ENCODE measurements around the gene KLK11.

Gene KLK11

DNA sequence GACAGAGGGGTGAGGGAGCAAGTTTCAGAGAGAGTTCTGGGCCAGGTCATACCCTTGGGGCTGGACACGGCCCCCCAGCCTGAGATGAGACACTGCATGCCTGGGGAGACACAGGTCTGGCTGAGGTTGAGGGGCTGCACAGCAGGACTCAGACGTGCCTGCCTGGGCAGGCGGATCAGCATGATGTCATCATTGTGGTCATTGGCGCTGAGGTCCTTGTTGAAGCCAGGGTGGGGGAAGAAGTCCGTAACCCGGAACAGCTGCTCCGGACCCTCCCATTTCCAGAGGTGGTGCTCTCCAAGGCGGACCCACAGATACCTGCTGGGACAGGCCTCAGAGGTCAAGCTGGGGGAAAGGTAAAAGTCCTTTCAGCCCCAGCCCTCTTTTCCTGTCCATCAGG, 20.0 kb downstream of the KLK11 start:
- TF ChIP-seq CTCF (conservative IDR thresholded peaks at IDR 0.05; ENCODE audit: low read length), result no peak
- DNase-seq (ENCODE audit: low read depth), result no peak
- no peak overlapping the region for H3K4me3 ChIP-seq (ENCODE audit: low read length)

DNA sequence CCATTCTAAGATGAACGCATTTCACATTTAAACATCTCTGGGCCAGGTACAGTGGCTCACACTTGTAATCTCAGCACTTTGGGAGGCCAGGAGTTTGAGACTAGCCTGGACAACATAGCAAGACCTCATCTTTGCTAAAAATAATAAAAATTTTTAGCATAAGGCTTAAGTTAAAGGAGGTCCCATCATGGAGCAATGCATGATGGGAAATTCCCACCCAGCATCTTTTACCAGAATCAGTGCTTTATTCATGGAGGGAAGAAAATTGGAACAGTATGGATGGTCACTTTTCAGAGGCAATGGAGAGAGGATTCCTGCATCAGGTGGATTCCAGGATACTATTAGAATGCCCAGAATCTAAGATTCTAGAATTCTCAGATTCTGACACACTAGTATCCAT, 21.2 kb downstream of the KLK11 start:
- no peak for TF ChIP-seq CTCF (conservative IDR thresholded peaks at IDR 0.05; ENCODE audit: low read length)
- DNase-seq (ENCODE audit: low read depth), result no peak
- no peak overlapping the region for H3K4me3 ChIP-seq (ENCODE audit: low read length)

GRCh38 chr19:51003316-51003715, 23.1 kb downstream of the KLK11 start:
- no peak for DNase-seq (ENCODE audit: low read depth)
- no peak overlapping the region for H3K4me3 ChIP-seq (ENCODE audit: low read length)
- no peak for TF ChIP-seq CTCF (conservative IDR thresholded peaks at IDR 0.05; ENCODE audit: low read length)

DNA sequence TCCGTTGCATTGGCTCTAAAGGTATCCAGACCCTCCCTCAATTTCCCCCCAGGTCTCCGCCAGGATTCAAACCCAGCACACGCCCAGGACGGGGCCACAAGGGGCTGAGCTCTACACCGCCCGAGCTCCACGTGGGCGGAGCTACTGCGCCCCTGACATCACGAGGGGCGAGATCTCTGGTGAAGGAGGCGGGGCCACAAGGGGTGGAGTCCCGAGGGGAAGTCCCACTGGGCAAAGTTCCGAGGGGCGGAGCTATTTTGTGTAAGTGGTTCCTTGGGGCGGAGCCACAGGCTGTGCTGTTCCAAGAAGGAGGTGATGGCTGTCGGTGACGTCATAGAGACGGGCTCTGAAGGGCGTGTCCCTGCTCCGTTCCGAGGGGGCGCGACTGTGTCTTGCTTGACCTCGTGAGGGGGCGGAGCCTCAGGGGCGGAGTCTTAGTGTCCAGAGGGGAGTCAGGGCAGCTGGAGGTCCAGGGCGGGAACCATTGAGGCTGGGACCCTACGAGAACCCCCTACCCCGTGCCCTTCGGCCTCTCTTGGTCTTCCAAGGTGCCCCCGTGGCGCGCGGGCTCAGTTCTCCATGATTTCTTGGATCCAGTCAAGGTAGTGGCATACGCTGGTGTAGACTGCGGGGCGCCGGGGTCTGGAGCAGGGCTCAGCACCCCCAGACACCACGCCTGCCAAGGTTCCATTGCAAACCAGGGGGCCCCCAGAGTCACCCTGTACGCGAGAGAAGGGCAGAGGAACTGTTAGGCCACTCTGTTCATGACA, 23.7 kb downstream of the KLK11 start:
- DNase-seq (ENCODE audit: low read depth), result no peak
- TF ChIP-seq CTCF (conservative IDR thresholded peaks at IDR 0.05; ENCODE audit: low read length), result no peak
- H3K4me3 ChIP-seq (ENCODE audit: low read length), result no peak overlapping the region

DNA sequence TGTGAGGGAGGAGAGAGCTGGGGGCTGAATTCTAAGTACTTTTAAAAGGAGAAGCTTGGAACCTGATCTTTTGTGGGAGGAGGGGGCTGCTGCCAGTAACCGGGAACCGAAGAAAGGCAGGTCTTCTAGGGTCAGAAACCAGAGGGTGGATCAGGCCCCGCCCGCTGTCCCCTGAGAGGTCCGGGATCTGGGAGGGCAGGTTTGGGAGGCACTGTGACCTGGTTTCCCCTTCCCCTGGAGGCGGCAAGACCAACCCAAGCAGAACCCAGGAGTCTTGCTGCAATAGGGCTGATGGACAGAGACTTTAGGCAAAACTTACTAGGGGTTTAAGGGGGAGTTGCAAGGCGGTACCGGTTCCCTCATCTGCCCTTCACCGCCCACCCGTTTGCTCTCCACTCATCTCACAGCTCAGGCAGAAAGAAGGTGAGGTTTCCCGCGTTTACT, 24.3 kb downstream of the KLK11 start:
- no peak overlapping the region for H3K4me3 ChIP-seq (ENCODE audit: low read length)
- no peak for TF ChIP-seq CTCF (conservative IDR thresholded peaks at IDR 0.05; ENCODE audit: low read length)
- DNase-seq (ENCODE audit: low read depth), result no peak

DNA sequence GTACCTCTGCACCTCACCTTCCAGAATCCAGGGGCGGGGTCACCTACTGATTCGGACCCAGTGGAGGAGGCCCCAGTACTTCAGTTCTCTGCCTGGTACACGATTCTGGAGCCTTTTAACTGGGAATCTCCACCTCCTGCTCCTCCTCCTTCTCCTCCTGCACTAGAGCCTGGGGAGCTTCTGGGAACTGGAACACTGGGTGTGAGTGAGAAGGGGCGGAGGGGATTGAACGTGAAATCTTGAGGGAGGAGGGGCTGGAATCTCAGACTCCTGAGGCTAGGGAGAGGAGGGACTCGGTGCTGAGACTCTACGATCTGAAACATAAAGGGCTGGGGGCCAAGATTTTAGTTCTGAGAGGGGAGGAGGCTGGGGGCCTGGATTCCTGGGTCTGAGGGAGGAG, 24.9 kb downstream of the KLK11 start, which contains the start of gene KLK8:
Gene KLK8, minus strand, starts transcription at position 90 of the 400 bp plus-strand sequence. CDS start 437 bp downstream, outside the sequence.
- no peak within 1 kb of the TSS for H3K4me3 ChIP-seq (ENCODE audit: low read length)
- TF ChIP-seq CTCF (conservative IDR thresholded peaks at IDR 0.05; ENCODE audit: low read length), result no peak
- DNase-seq (ENCODE audit: low read depth), result no peak

DNA sequence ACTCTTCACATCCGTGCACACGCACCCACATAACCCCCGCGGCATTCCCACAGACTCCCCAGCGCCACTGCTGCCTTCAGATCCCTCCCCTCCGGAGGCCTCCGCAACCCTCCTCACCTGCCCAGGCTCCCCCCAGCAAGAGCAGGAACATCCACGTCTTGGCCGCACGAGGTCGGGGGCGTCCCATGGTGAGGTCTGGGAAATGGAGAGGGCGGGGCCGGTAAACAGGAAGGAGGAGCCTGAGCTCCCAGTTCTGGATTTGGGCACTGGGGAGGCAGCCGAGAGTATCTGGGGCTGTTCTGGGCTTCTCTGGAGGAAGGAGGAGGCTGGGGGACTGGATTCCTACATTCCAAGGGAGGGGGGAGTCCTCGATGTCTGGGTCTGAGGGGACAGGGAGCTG, 25.4 kb downstream of the KLK11 start:
- DNase-seq (ENCODE audit: low read depth), result no peak
- H3K4me3 ChIP-seq (ENCODE audit: low read length), result no peak overlapping the region
- TF ChIP-seq CTCF (conservative IDR thresholded peaks at IDR 0.05; ENCODE audit: low read length), result no peak
